WI38 (cell line): ENCODE results near the gene AATK.
A peak's percentile ranks its signal among the peaks of the same experiment; 100 is the strongest.

Experiments
- H3K4me3 ChIP-seq: 2 replicates; pipeline ENCODE4 v1.5.1; 2011; ENCODE audit warnings: low read depth, mild to moderate bottlenecking, control low read depth, low read length
- CTCF ChIP-seq: IDR thresholded peaks from 2 replicates; pipeline ENCODE4 v1.5.1; 2012; ENCODE audit warnings: low read depth, mild to moderate bottlenecking, control low read depth, low read length

Gene AATK

GRCh38 chr17:81142301-81143199, 23.5 kb downstream of the AATK start:
- peak; percentile 67 for TF ChIP-seq CTCF
- H3K4me3 ChIP-seq: no peak overlapping the region

- H3K4me3 ChIP-seq: no peak overlapping the region
- no peak for TF ChIP-seq CTCF
Measured at GRCh38 chr17:81140695-81141094, 25.3 kb downstream of the AATK start.

GRCh38 chr17:81140018-81140417, 26.0 kb downstream of the AATK start:
- H3K4me3 ChIP-seq: no peak overlapping the region
- no peak for TF ChIP-seq CTCF

- no peak overlapping the region for H3K4me3 ChIP-seq
- no peak for TF ChIP-seq CTCF
Measured at GRCh38 chr17:81139428-81139827, 26.6 kb downstream of the AATK start.

- TF ChIP-seq CTCF: no peak
- no peak overlapping the region for H3K4me3 ChIP-seq
Measured at GRCh38 chr17:81138500-81138899, 27.5 kb downstream of the AATK start.

- TF ChIP-seq CTCF: no peak
Measured at GRCh38 chr17:81138083-81138482, 27.9 kb downstream of the AATK start.

GRCh38 chr17:81137248-81137647, 28.8 kb downstream of the AATK start:
- TF ChIP-seq CTCF: no peak

More at GRCh38 chr17:81138083-81138482, 27.9 kb downstream of the AATK start:
- no peak overlapping the region for H3K4me3 ChIP-seq

More at GRCh38 chr17:81137248-81137647, 28.8 kb downstream of the AATK start:
- no peak overlapping the region for H3K4me3 ChIP-seq
